Body of pancreas (tissue), 4 donors: ENCODE measurements around the gene COL6A3.

ENCODE experiments used
- POLR2A ChIP-seq, 3 donors: fragments of 450-650 bp; IDR thresholded peaks; one replicate each; pipeline ENCODE4 v1.6.1; 2016; ENCODE audit warnings: antibody characterized with exemption in 3 of 3, mild to moderate bottlenecking in 2 of 3
- TF ChIP-seq, protein P1 (sequence below), 7 experiments: fragments of 450-650 bp in 4 of 7; fragments of 200-600 bp in 3 of 7; sonication (generic) in 3 of 7; IDR thresholded peaks; one replicate each; pipeline ENCODE4 v1.5.1; 2016 to 2019; ENCODE audit warnings: antibody characterized with exemption in 7 of 7

GRCh38 chr2:237301595-237301994 is 112.4 kb downstream of the COL6A3 start:
- no peak for TF ChIP-seq POLR2A (IDR thresholded peaks at IDR 0.05)
- TF ChIP-seq, protein P1, sequence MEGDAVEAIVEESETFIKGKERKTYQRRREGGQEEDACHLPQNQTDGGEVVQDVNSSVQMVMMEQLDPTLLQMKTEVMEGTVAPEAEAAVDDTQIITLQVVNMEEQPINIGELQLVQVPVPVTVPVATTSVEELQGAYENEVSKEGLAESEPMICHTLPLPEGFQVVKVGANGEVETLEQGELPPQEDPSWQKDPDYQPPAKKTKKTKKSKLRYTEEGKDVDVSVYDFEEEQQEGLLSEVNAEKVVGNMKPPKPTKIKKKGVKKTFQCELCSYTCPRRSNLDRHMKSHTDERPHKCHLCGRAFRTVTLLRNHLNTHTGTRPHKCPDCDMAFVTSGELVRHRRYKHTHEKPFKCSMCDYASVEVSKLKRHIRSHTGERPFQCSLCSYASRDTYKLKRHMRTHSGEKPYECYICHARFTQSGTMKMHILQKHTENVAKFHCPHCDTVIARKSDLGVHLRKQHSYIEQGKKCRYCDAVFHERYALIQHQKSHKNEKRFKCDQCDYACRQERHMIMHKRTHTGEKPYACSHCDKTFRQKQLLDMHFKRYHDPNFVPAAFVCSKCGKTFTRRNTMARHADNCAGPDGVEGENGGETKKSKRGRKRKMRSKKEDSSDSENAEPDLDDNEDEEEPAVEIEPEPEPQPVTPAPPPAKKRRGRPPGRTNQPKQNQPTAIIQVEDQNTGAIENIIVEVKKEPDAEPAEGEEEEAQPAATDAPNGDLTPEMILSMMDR (IDR thresholded peaks at IDR 0.05), result no peak
